NCI-H2171 treated with DMSO at 0.1 percent for 48 hours (cell line): Measurements from ENCODE around the gene HSPB1.
A peak's percentile ranks its signal among the peaks of the same experiment; 100 is the strongest.
"Not testable (repeated sequence)": the region's sequence is repeated elsewhere in the genome, so short reads cannot be mapped to it uniquely, and the experiment has no call there.

ENCODE experiments used
- DNase-seq: peaks from one replicate; lab custom pipeline; 2025; lab: John Stamatoyannopoulos, UW

HSPB1 gene

DNA sequence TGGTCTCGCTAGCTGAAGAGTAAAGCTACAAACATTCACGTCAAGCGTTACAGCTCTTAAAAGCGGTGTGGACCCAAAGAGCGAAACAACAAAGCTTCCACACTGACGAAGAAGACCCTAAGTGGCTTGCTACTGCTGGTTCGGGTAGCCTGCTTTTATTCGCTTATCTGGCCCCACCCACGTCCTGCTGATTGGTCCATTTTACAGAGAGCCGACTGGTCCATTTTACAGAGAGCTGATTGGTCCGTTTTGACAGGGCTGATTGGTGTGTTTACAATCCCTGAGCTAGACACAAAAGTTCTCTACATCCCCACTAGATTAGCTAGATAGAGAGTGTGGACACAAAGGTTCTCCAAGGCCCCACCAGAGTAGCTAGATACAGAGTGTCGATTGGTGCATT, 6.4 kb downstream of the HSPB1 start:
- not testable (repeated sequence) for DNase-seq

DNA sequence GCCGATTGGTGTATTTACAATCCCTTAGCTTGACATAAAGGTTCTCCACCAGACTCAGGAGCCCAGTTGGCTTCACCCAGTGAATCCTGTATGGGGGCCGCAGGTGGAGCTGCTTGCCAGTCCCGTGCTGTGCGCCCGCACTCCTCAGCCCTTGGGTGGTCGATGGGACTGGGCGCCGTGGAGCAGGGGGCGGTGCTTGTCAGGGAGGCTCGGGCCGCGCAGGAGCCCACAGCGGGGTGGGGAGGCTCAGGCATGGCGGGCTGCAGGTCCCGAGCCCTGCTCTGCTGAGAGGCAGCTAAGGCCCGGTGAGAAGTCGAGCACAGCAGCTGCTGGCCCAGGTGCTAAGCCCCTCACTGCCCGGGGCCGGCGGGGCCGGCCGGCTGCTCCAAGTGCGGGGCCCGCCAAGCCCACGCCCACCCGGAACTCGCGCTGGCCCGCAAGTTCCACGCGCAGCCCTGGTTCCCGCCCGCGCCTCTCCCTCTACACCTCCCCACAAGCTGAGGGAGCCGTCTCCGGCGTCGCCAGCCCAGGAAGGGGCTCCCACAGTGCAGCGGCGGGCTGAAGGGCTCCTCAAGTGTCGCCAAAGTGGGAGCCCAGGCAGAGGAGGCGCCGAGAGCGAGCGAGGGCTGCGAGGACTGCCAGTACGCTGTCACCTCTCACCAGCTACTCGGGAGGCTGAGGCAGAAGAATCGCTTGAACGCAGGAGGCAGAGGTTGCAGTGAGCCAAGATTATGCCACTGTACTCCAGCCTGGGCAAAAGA, 7.0 kb downstream of the HSPB1 start:
- not testable (repeated sequence) for DNase-seq

DNA sequence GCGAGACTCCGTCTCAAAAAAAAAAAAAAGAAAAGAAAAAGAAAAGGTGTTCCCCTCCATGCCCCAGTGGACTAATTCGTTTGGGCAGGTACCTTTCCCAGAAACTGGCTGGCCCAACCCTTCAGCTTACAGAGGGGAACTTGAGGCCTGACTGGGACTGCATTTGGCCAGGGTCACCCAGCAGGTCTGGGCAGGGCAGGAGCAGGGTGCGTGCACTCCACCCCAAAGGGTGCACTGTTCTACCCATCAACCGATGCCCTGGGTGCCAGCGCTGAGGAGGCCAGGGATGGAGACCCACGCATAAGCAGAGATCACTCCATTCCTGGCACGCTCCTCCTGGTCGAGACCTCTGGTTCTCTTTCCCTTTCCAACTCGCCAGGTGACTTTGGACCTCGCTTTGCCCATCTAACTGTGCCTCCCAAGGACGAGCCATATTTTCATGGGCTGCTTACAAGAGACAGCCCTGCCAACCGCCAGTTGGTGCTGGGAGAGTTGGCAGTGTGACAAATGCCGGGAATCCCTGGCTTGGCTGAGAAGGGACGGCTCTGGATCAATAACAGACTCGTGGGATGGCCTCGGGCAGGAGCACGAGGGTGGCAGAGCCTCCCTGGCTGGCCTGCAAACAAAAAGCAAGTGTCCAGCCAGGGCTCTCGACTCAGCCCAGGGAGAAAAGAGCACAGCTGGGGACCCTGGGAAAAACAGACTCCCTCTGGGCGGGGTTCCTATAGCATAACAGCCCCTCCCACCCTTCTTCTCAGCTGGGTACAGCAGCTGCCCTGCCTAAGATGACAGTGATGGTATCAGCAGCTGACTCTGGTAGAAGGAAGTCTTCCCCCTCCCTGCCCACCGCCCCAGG, 7.9 kb downstream of the HSPB1 start:
- DNase-seq: peak; percentile 88

DNA sequence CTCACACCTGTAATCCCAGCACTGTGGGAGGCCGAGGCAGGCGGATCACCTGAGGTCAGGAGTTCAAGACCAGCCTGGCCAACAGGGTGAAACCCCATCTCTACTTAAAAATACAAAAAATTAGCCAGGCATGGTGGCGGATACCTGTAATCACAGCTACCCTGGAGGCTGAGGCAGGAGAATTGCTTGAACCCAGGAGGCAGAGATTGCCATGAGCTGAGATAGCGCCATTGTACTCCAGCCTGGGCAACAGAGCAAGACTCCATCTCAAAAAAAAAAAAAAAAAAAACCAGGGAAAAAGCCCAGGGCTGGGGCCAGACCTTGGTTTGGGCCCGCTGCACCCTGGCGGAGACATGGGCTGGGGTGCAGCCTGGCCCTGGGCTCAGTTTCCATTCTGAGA, 9.4 kb downstream of the HSPB1 start:
- DNase-seq: not testable (repeated sequence)

DNA sequence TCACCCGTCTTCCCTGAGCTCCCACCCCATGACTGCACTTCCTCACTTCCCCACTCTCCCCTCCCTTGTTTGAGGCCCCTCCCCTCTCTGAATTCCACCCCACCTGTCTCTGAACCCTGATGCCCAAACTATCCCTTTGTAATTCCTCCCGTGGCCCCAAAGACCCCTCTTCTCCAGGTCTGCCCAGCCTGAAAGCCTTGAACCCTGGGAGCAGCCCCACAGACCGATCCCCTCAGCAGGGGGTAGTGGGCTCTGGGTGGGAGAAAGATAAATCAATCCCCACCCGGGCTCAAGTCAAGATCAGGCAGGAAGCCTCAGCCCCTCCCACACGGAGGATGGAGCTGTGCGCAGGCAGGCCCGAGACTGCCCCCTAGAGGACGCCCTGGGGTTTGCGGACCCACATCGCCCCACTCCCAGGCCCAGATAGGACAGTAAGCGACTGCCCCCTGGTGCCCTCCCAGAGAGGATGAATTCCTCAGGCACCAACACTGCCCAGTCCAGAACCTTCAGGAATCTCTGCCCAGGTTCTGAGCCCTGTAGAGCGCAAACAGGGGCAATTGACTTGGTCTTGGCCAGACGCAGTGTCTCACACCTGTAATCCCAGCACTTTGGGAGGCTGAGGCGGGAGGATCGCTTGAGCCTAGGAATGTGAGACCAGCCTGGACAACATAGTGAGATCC, 11.7 kb downstream of the HSPB1 start:
- peak; percentile 84 for DNase-seq

DNA sequence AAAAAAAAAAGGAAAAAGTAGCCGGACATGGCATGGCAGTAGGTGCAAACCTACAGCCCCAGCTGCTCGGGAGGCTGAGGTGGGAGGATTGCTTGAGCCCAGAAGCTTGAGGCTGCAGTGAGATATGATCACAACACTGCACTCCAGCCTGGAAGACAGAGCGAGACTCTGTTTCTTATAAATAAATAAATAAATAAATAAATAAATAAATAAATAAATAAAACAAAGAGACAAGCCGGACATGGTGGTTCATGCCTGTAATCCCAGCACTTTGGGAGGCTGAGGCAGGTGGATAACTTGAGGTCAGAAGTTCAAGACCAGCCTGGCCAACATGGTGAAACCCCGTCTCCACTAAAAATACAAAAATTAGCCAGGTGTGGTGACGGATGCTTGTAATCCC, 12.3 kb downstream of the HSPB1 start:
- not testable (repeated sequence) for DNase-seq

DNA sequence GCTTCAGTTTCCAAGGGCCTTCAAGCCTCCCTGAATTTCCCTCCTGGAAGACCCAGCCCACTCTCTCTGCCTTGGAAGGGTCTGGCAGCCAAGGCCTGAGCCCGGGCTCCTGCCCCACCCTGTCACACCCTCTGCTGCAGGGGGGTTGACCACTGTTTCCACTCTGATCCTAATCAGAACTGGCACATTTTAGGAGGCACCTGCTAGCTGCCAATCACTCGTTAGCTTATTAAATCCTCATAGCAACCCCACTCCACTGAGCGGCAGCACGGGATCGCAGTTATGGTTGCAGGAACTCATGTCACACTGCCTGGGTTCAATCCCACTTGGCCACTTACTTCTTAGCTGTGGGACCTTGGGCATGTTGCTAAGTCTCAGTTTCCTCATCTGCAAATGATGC, 12.9 kb downstream of the HSPB1 start:
- DNase-seq: no peak

DNA sequence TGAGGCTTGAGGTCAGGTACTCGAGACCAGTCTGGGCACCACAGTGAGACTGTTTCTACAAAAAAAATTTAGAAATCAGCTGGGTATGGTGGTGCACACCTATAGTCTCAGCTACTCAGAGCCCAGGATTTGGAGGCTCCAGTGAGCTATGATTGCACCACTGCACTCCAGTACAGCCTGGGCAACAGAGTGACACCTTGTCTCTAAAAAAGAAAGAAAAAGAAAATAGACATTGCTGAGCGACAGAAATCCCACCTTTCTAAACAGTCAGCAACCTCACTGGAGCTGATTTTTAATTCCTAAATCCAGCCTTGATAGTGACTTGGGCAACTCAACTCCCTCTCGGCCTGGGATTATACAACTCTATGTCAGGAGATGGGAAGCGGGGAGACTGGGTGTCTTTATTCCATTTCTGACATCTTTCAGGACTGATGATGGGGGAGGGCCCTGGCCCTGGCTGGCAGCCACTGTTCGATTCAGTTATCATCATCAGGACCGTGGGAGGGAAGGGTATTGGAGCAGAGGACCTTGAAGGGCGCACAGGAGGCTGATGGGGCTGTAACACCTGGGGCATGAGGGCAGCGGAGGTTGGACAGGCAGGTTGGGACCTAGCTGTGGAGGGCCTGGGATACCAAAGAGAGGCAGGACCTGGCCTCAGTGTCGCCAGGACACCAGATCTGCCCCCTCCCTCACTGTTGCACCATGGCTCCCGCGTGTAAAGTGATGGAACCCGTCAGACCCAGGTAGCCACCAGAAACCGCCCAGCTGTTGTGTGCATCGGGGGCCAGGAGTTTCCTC, 14.7 kb downstream of the HSPB1 start:
- no peak for DNase-seq

DNA sequence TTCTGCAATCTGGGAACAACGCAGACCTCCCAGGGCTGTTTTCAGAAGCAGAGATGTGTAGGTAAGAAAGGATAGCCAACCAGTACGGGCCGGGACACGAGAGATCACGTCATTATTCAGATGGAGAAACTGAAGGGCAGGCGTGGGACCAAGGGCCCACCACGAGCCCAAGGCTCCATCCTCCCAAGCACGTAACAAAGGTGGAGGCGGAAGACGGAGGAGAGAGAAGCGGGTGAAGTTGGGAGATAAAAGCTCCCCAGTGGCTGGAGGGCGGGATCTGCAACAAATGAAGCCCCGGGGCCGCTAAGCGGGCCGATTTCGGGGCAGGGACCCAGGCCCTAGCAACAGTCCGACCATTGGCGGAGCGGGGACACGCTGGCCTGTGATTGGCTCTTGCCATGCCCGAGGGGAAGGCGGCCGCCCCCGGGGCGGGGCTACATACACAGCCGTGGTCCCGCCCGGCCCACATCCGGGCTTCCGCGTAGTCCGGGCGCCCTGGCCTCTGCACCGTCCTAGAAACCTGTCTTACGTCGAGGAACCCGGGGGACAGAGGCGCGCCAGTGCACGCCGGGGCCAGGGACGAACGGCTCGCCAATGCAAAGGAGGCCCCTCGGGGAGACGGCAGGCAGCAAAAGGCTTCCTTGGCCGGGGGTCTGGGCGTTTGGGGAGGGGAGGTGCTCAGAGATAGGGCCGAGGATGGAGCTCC, 15.5 kb downstream of the HSPB1 start:
- peak; percentile 96 for DNase-seq

DNA sequence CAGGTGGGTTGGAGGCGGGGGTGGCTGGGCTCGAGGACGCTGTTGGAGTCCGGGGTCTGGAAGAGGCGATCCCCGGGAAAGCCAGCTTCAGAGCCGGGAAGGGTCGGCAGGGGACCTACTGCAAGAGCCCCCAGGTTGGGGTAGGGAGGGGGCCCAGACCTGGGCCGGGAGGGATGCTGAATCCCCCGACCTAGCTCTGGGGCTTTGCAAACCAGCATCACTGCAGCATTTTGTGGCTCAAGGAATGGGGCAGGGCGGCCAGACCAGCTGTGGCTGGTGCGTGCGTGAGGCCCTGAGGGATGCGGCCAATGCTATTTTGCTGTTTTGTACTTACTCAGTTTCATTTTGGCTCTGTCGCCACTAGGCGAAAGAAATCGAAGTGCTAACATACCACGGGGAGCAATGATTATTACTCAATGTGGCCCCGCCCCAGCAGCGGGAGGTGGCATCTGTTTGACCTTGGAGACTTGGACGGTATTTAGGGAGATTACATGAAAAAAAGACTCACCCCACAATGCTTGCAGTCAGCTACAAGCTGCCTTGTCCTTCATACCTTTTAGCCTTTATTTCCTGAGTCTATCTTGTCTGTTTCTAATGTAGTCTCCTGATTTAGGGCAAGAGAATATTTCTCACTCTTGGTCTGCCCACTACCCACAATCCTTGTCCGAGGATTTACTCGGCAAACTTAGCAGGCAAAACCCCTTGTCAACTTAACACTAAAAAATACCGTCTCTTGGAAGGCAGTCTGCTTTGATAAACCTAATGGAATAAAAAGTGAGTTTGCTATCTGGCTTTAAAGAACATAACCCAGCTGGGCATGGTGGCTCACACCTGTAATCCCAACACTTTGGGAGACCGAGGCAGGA, 16.2 kb downstream of the HSPB1 start:
- DNase-seq: peak; percentile 69

DNA sequence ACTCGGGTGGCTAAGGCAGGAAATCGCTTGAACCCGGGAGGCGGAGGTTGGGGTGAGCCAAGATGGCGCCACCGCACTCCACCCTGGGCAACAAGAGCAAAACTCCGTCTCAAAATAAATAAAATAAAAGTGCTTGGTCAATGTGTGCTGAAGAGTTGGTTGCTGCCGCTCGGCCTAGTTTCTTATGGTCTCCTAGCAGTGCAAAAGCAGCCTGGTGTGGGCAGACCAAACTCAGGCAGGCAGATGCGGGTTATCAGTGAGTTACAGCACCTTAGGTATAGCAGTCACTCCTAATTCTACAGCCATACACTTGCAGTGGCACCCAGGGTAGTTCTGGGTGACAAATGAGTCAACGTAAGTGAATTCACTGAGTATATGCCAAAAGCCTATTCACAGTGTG, 22.6 kb downstream of the HSPB1 start:
- no peak for DNase-seq

DNA sequence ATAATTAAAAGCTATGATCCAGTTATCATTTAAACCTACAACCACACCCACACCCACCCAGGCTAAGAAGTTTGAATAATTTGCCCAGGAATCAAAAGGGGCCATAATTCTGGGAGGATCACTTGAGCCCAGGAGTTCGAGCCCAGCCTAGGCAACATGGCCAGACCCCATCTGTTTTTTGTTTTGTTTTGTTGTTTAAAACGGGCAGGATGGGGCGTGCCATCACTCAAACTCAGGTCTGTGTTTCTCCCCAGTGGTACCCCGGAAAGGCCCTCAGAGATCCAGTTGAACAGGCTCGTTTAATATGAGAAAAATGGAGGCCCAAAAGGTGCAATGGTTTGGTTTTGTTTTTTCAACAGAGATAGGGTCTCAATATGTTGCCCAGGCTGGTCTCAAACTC, 23.3 kb downstream of the HSPB1 start:
- DNase-seq: no peak

DNA sequence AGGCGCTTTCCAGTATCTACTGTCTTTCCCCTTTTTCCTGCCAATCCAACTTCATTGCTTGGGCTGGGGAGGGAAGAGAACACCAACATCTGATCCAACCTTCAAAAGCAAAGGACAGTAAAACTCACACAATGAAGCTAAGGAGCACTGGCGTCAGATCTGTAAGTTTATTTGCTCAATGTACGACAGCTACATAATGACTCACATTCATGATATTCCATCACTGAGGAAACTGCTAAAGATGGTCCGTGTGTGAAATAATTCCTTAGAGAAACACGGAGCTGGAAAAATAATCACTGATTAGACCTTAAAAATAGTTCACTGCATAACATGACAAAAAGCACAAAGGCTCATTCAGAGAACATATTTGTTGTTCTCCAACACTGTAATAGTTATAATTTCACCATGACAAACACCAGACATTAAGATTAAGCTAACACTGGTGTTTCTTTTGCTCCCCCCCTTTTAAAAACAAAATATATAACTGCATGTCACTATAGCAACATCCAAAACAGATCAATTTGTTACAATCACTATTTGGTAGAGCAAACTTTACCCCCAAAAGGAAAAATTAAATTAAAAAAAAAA, 24.3 kb downstream of the HSPB1 start:
- no peak for DNase-seq

DNA sequence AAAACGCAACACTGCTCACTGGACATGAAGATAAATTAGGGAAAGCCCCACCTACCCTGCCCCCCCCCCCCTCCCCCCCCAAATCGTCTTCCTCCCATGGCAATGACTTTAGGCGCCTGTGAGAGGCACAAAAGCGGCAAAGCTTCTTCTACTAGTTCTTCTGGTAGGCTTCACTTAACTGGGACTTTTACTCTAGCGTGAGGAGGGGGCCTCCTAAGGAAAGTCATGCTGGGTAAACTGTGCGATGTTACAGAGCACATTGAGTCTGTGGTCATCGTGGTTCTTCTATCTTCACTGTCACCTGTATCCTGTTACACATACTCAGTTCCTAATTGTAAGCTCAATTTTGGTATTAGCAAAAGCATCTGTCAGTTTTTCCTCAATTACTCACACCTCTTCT, 25.1 kb downstream of the HSPB1 start:
- no peak for DNase-seq

DNA sequence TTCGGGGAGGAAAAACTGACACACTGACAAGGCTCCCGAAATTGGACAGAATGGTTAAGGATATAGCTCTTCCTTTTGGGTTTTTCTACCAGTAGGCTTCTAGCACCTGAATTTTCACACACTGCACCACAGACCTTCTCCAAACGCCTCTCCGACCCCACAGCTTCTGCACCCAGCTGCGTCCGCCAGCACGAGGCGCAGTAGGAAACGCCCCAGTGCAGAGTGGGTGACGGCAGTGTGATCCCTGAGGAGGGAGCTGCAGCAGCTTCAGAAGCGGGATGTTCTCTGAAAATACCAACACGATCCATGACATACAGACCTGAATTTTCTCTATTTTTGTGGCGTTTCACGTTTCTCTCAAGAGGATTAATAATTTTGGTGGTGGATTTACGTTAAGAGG, 25.9 kb downstream of the HSPB1 start:
- no peak for DNase-seq

DNA sequence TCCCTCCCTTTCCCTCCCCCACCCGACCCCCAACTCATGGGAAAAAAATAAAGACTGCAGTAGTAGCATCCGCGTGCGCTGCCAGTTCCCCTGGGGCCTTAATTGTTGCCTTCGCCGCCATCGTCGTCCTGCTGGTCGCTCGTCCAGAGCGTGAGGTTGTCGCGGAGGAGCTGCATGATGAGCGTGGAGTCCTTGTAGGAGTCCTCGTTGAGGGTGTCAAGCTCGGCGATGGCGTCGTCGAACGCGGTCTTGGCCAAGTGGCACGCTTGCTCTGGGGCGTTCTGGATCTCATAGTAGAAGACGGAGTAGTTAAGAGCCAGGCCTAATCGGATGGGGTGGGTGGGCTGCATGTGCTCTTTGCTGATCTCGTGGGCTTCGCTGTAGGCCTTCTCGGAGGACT, 27.0 kb downstream of the HSPB1 start:
- no peak for DNase-seq

DNA sequence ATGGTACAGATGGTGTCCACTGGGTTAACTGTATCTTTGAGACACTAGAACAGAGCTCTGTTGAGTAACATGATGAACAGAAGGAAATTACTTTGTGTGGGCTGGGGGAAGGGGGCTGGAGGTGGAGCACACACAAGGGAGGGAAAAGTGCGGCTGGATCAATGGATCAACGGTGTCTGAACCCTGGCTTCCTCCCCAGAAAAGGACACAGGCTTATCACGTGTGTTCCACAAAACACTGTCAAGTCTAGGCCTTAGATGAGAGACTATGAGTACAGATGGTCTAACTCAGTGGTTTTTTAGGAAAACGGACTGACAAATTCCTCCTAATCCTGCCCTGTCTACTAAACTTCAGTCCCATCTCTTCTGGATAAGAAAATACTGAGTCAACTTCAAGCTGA, 27.8 kb downstream of the HSPB1 start:
- no peak for DNase-seq

DNA sequence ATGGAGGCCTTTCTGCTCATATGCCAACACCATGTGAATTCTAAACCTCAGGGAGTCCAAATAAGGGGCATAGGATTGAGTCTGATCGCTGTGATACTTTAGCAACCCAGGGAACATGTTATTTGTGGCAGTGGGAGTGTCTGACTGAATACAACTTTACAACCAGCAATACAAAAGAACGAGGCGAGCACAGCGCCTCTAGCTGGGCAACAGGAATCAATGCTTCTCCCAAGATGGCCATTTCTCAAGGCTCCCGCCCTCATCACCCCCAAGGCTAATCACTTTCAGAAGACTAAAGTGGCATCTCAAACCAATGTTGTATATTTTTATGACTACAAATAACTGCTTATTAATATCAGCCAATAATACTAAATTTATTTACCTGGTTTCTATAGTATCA, 28.2 kb downstream of the HSPB1 start:
- DNase-seq: no peak

DNA sequence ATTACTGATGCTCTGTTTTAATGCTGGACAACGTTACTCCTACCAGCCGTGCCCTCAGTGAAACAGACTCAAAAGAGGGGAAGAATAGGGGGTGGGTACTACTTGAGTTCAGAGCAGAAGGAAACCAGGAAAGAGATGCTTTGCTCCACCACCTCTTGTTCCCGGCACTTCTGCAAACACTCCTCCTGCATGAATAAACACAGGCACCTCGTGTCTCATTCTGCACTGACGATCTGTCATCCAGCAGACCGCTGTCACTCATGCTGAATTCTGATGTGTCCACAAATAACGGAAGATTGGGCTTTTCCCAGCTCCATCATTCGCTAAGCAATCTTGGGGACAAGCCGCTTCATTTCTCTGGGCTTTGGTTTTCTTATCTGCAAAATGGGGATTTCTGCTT, 29.6 kb downstream of the HSPB1 start:
- DNase-seq: no peak

DNA sequence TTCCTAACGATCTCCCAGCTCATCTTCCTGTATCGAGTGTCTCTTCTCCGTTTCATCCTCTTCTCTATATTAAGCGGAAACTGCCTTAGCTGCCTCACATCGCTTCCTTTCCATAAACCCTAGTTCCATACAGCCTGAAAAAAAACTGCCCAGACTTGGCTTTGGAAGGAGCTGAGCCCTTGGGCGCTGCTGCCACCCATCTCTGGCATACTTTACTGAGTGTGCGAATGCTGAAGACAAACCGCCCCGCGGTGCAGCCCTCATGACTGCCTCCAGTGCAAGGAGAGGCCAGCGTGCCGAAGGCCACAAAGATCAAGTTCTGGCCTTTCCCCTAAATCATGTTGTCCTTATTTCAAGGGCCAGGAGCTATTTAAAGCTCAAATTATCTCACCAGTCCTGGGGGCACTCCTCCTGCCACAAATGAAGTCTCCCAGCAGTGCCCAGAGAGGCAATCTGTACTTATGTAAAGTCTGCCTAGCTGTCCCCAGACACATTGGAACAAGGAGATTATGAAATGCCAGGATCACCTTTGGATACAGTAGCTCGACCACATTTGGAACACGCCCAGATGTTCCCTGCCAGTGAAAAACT, 31.1 kb downstream of the HSPB1 start:
- no peak for DNase-seq
